ENCODE results near the gene HLA-DQA1. TPM values are rescaled to one million over a fixed set of nuclear protein-coding genes. Genes with fewer than 3 reads are reported as not detected.

The HLA-DQA1 gene
- total RNA-seq, 1 donor from 2014 or later, result not detected

DNA sequence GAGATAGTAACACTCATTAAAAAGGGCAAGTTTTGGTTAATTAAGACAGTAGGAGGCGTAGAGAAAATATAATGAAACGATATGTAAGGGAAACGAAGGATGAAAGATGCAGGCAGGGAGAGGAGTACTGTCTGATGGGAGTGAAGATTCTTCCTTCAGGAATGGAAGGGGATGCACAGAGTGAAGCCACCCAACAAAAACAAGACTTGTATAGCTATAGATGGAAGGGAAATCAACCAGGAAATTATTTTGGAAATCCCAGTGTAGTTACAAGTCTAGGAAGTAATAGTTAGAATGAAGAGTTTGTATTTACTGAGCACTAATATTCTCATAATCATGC is 27.8 kb upstream of the HLA-DQA1 start:
- DNase-seq (ENCODE audit: low read depth) (no peak), FAIRE-seq (no peak)
- no peak overlapping the region for H3K4me3 ChIP-seq (ENCODE audit: low read depth, low read length)

DNA sequence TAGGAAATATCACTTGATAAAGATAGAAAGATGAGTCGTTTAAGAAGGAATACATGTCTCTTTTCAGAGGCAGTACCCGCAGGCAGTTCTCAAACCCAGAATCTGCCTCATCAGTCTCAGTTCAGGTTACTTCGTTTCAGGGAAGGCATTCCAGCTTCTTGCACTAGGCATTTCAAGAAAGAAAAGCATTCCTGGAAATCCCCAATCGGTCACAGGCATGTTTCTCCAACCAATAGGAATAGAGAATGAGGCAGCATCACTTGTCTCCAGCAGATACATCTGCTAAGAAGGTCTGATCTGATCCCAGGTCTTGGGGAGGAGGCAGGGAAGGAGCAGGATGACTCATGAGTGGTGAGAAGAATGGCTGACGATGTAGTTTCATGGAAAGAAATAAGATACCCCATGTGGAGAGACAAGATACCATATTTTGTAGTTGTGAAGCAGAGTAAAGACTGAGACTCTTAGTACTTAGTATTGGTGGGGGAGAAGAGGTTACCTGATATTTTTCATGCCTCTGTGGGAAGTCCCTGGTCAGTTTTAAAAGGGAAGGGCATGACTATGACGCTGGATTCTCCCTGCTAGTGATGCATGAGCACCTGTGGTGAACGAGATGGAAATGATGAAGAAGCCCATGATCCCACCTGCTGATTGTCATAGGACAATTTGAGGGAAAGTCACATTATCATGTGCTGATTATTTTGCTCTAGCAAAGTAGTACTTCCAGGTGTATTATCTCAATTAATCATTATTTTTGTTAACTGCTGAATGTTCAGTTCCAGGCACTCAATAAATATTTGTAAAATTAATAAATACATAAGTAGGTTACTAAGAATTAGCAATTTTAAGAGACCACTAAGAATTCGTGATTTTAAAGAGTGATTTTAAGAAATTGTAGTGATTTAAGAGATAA is 27.2 kb upstream of the HLA-DQA1 start:
- Histone ChIP-seq H3K36me3 (ENCODE audit: control insufficient read depth, insufficient read depth, low read length) (no peaks in the 10 kb centered on the region), H3K4me3 (ENCODE audit: low read depth, low read length) (no peak overlapping the region), H3K27me3 (ENCODE audit: control insufficient read depth, insufficient read depth, low read length) (no peaks in the 10 kb centered on the region)
- TF ChIP-seq, protein P1, sequence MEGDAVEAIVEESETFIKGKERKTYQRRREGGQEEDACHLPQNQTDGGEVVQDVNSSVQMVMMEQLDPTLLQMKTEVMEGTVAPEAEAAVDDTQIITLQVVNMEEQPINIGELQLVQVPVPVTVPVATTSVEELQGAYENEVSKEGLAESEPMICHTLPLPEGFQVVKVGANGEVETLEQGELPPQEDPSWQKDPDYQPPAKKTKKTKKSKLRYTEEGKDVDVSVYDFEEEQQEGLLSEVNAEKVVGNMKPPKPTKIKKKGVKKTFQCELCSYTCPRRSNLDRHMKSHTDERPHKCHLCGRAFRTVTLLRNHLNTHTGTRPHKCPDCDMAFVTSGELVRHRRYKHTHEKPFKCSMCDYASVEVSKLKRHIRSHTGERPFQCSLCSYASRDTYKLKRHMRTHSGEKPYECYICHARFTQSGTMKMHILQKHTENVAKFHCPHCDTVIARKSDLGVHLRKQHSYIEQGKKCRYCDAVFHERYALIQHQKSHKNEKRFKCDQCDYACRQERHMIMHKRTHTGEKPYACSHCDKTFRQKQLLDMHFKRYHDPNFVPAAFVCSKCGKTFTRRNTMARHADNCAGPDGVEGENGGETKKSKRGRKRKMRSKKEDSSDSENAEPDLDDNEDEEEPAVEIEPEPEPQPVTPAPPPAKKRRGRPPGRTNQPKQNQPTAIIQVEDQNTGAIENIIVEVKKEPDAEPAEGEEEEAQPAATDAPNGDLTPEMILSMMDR (IDR thresholded peaks at IDR 0.05; ENCODE audit: insufficient read depth, low read length, severe bottlenecking), result no peak
- DNase-seq (ENCODE audit: low read depth), result peak; percentile 99
- no peak for FAIRE-seq

More for the DNA sequence above, 27.8 kb upstream of the HLA-DQA1 start:
- Histone ChIP-seq H3K36me3 (ENCODE audit: control insufficient read depth, insufficient read depth, low read length) (no peaks in the 10 kb centered on the region), H3K27me3 (ENCODE audit: control insufficient read depth, insufficient read depth, low read length) (no peaks in the 10 kb centered on the region)
- TF ChIP-seq, protein P1 (IDR thresholded peaks at IDR 0.05; ENCODE audit: insufficient read depth, low read length, severe bottlenecking), result no peak

DNA sequence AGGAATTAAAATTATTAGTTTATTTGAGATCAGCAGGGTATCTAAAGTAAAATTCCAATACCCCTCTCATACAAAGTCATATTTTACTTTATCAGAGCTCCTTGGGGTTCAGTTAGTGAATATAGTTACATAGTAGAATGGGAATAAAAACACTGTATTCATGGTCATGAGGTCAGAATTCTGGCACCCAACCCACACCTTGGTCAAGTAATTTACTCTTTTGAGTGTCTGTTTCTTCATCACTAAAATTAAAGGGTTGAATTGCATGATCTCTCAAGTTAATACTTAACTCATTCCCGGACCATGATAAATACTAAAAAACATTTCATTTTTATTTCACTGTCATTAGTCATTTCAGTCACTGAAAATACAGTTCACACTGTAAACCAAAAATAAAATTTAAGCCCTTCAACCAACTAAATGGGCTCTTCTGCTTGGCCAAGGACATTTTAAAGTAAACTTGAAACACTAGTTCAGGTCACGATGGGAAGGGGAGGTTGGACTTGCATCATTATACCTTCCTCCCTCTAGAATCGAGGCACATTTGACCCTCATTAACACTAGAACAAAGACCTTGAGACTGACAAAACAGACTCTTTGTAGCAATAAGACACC is 26.4 kb upstream of the HLA-DQA1 start:
- FAIRE-seq, result no peak
- DNase-seq (ENCODE audit: low read depth), result no peak
- Histone ChIP-seq H3K36me3 (ENCODE audit: control insufficient read depth, insufficient read depth, low read length) (no peaks in the 10 kb centered on the region), H3K4me3 (ENCODE audit: low read depth, low read length) (no peak overlapping the region), H3K27me3 (ENCODE audit: control insufficient read depth, insufficient read depth, low read length) (no peaks in the 10 kb centered on the region)
- TF ChIP-seq, protein P1 (IDR thresholded peaks at IDR 0.05; ENCODE audit: insufficient read depth, low read length, severe bottlenecking), result no peak

DNA sequence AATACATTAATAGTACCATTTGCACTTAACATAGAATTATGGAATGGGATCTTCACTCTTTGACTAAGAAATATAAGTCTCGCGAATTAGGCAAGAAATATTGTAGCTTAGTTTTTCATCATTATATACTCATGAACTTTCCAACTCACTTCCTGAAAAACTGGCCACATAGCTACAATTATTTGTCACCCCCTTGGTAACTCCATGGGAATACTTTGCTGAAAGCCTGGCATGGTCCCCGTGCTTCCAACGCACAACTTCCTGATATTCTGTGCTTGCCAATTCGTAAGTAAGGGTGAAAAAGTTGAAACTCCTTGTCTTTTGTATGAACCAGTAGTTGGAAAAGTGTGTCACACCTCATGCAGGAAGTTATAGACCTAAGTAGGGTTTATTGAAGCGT is 23.7 kb upstream of the HLA-DQA1 start:
- Histone ChIP-seq H3K36me3 (ENCODE audit: control insufficient read depth, insufficient read depth, low read length) (no peaks in the 10 kb centered on the region), H3K4me3 (ENCODE audit: low read depth, low read length) (no peak overlapping the region), H3K27me3 (ENCODE audit: control insufficient read depth, insufficient read depth, low read length) (no peaks in the 10 kb centered on the region)
- FAIRE-seq, result no peak
- DNase-seq (ENCODE audit: low read depth), result no peak
- TF ChIP-seq, protein P1 (IDR thresholded peaks at IDR 0.05; ENCODE audit: insufficient read depth, low read length, severe bottlenecking), result no peak

DNA sequence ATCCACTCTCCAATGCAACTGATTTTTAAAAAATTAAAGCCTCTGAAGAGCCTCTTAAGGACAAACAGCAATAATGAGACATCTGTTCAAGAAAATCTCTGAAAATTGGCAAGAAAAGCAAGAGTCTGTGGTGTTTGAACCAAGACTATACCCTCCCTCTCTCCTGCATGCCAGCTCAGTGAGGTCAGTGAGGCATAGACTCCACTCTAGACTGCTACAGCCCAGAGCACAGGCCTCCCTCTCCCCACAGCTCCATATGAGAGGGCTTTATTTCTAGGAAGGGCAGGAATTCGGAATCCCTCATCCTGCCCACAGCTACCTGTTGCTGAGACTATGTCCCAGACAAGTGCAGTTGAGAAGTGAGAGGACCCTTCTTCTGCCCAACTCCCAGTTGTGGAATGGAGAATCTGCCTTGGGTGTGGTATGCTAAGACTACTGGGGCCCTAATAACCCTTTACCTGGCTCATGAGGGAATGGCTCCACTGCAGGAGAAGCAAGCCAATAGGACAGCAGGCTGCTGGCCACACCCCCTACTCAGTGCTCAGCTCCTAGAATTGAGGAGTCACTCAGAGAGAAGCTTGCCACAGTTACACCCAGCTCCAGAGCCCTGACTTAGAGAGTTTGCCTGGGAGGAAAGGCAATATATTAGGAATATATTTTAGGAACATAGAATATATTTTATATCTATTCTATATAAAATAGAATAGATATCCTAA is 22.7 kb upstream of the HLA-DQA1 start:
- H3K36me3 ChIP-seq (ENCODE audit: control insufficient read depth, insufficient read depth, low read length), result no peaks in the 10 kb centered on the region
- no peak overlapping the region for H3K4me3 ChIP-seq (ENCODE audit: low read depth, low read length)
- TF ChIP-seq, protein P1 (IDR thresholded peaks at IDR 0.05; ENCODE audit: insufficient read depth, low read length, severe bottlenecking), result no peak

More for the DNA sequence above, 22.7 kb upstream of the HLA-DQA1 start:
- no peaks in the 10 kb centered on the region for H3K27me3 ChIP-seq (ENCODE audit: control insufficient read depth, insufficient read depth, low read length)
- DNase-seq (ENCODE audit: low read depth) (no peak), FAIRE-seq (no peak)

Data from bronchial epithelial cell (primary cell).